NT2/D1 (cell line): ENCODE results near the gene PCSK6.
"Not testable (repeated sequence)": the region's sequence is repeated elsewhere in the genome, so short reads cannot be mapped to it uniquely, and the experiment has no call there.

ENCODE experiments used
- DNase-seq: peaks from one replicate; pipeline ENCODE4 v3.0.0-alpha.2; 2011; ENCODE audit warnings: low read depth, low spot score
- H3K27me3 ChIP-seq: 2 replicates; pipeline ENCODE4 v1.6.0; 2011; ENCODE audit warnings: mild to moderate bottlenecking; ENCODE audit not compliant: insufficient read length, insufficient read depth
- H3K36me3 ChIP-seq: 2 replicates; pipeline ENCODE4 v1.6.1; 2011; ENCODE audit warnings: mild to moderate bottlenecking, low read length, mixed read lengths; ENCODE audit not compliant: insufficient read depth, insufficient read length
- H3K4me1 ChIP-seq: 2 replicates; pipeline ENCODE4 v1.5.1; 2011; ENCODE audit not compliant: insufficient read depth, insufficient read length
- H3K4me3 ChIP-seq: 2 replicates; pipeline ENCODE4 v1.5.1; 2011; ENCODE audit warnings: low read depth; ENCODE audit not compliant: insufficient read length
- H3K9ac ChIP-seq: 2 replicates; pipeline ENCODE4 v1.6.0; 2011; ENCODE audit warnings: low read depth; ENCODE audit not compliant: insufficient read length
- H3K9me3 ChIP-seq: 2 replicates; pipeline ENCODE4 v1.5.1; 2011; ENCODE audit warnings: mild to moderate bottlenecking, low read length; ENCODE audit not compliant: insufficient read depth
- SUZ12 ChIP-seq: IDR thresholded peaks from 2 replicates; pipeline ENCODE4 v1.6.1; 2011; ENCODE audit not compliant: insufficient read length, insufficient read depth; ENCODE audit errors: extremely low read depth
- YY1 ChIP-seq: IDR thresholded peaks from 2 replicates; pipeline ENCODE4 v1.6.1; 2011; ENCODE audit not compliant: insufficient read length, insufficient read depth
- ZNF274 ChIP-seq: IDR thresholded peaks from 2 replicates; pipeline ENCODE4 v1.6.1; 2011; ENCODE audit warnings: mild to moderate bottlenecking, low read depth, low read length

The PCSK6 gene

DNA sequence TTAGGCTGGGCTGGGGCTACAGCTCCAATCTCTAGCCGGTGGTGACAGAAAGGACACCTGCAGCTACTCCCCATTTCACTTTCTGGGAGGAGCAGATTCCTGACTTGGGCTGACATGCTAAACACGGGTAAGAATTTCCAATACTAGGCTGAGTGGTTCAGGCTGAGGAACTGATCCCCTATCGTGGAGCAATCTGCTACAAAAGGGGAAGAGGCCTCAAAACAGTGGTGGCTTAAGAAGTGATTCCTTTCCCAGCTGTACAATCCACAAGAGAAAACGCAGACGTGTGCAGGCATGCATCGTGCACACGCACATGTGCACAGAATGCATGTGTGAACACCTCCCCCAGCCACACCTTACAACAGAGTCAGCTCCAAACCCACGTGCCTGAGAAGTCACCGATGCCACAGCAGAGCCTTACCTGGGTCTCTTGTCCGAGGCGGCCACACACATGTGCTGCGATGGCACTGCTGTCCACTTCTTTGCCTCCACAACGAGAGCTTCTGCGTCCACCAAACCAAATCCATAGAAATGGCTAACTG is 107.8 kb downstream of the PCSK6 start:
- no peak for DNase-seq
- peaks cover 4% of the 10 kb centered on the region for H3K36me3 ChIP-seq
- no peaks in the 10 kb centered on the region for H3K9me3 ChIP-seq
- no peak overlapping the region for H3K4me3 ChIP-seq
- TF ChIP-seq SUZ12, result no peak
- TF ChIP-seq YY1, result no peak
- no peak for TF ChIP-seq ZNF274
- no peaks in the 10 kb centered on the region for H3K27me3 ChIP-seq
- H3K9ac ChIP-seq, result no peak overlapping the region
- peaks cover 2% of the 10 kb centered on the region for H3K4me1 ChIP-seq

DNA sequence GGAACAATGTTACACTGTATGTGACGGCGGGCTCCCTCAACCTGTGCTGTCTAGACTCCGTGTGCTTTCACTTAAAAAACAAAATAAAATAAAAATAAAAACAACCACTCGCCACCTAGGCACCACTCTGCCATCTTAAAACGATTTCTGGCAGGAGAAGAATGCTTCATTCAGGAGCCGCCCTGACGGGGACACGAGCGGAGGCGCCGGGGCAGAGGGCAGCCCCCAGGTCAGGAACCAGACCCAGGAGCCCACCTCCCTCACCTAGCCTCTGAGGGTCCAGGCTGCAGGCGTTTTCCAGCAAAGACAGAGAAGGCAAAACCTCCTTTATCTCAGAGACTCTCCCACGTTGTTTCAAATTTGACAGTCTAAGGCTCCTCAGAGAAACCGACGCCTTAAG is 109.4 kb downstream of the PCSK6 start:
- Histone ChIP-seq H3K9me3 (no peaks in the 10 kb centered on the region), H3K4me3 (no peak overlapping the region), H3K9ac (no peak overlapping the region), H3K27me3 (no peaks in the 10 kb centered on the region), H3K4me1 (peaks cover 2% of the 10 kb centered on the region), H3K36me3 (no peaks in the 10 kb centered on the region)
- no peak for DNase-seq
- TF ChIP-seq YY1 (no peak), SUZ12 (no peak), ZNF274 (no peak)

GRCh38 chr15:101379647-101380046 is 109.9 kb downstream of the PCSK6 start:
- TF ChIP-seq YY1 (no peak), SUZ12 (no peak), ZNF274 (no peak)
- DNase-seq, result no peak
- H3K9me3 ChIP-seq, result no peaks in the 10 kb centered on the region
- H3K4me1 ChIP-seq, result peaks cover 2% of the 10 kb centered on the region
- H3K9ac ChIP-seq, result no peak overlapping the region
- no peak overlapping the region for H3K4me3 ChIP-seq
- H3K27me3 ChIP-seq, result no peaks in the 10 kb centered on the region
- no peaks in the 10 kb centered on the region for H3K36me3 ChIP-seq

- Histone ChIP-seq H3K9ac (no peak overlapping the region), H3K4me1 (peaks cover 2% of the 10 kb centered on the region)
- TF ChIP-seq ZNF274, result no peak
- no peak for TF ChIP-seq YY1
- no peak for TF ChIP-seq SUZ12
Observed at GRCh38 chr15:101378879-101379278, 110.6 kb downstream of the PCSK6 start.

GRCh38 chr15:101378171-101378755 is 111.2 kb downstream of the PCSK6 start:
- Histone ChIP-seq H3K4me3 (no peak overlapping the region), H3K27me3 (no peaks in the 10 kb centered on the region), H3K9ac (no peak overlapping the region), H3K9me3 (no peaks in the 10 kb centered on the region), H3K36me3 (no peaks in the 10 kb centered on the region), H3K4me1 (peaks cover 2% of the 10 kb centered on the region)
- DNase-seq, result no peak
- no peak for TF ChIP-seq SUZ12
- TF ChIP-seq ZNF274, result no peak
- TF ChIP-seq YY1, result no peak

More at GRCh38 chr15:101378879-101379278, 110.6 kb downstream of the PCSK6 start:
- Histone ChIP-seq H3K36me3 (no peaks in the 10 kb centered on the region), H3K4me3 (no peak overlapping the region), H3K9me3 (no peaks in the 10 kb centered on the region), H3K27me3 (no peaks in the 10 kb centered on the region)
- no peak for DNase-seq

DNA sequence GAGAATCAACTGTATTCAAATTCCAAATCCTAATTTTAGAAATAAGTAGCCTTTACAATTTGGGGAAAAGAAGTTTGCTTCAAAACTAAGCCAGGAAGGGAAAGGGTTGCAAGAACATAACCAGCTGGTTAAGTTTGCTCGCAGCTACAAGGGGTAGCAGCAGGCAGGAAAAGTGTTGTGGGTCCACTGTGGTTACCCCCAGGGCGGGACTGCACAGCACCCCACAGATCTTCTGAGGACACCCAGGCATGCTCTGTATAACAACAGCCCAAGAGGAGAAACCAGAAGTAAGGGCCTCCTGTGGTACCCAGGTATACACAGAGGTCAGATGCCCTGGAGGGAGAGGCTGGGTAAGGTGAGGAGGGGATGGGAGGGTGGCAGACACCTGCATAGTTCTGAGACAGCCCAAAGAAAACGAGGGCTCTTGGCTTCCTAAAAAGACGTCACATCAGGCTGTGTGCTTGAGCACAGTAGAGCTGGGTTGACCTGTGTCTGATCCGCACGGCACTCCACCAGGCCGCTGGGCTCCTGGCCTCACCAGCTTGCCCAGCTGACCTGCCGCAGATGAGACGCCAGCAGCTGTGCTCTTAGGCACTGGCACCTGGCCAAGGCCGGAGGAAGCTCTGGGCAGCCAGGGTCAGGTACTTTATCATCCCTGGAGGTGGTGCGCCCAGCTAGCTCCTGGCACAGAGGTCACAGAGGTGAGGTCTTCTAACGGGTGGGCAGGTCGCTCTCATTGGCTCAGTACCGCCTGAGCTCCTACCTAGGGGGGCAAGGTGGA is 112.7 kb downstream of the PCSK6 start:
- peaks cover 6% of the 10 kb centered on the region for H3K4me1 ChIP-seq
- no peak overlapping the region for H3K4me3 ChIP-seq
- no peak overlapping the region for H3K9ac ChIP-seq
- no peak for DNase-seq
- TF ChIP-seq YY1 (no peak), ZNF274 (no peak), SUZ12 (no peak)
- H3K27me3 ChIP-seq, result no peaks in the 10 kb centered on the region
- no peaks in the 10 kb centered on the region for H3K36me3 ChIP-seq
- H3K9me3 ChIP-seq, result no peaks in the 10 kb centered on the region

DNA sequence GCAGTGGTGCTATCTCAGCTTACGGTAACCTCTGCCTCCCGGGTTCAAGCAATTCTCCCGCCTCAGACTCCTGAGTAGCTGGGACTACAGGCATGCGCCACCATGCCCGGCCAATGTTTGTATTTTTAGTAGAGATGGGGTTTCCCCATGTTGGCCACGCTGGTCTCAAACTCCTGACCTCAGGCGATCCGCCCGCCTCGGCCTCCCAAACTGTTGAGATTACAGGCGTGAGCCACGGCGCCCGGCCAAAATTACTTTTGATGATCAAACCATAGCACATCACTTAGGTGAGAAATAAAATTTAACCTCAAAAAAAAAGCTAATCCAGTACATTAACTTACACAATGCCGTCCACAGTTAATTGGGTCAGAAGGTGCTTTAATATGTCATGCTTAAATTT is 114.5 kb downstream of the PCSK6 start:
- not testable (repeated sequence) for H3K9me3 ChIP-seq, H3K9ac ChIP-seq, DNase-seq, H3K36me3 ChIP-seq, H3K4me1 ChIP-seq, H3K27me3 ChIP-seq, H3K4me3 ChIP-seq
